ENCODE results near the gene TXNRD1.

The TXNRD1 gene

DNA sequence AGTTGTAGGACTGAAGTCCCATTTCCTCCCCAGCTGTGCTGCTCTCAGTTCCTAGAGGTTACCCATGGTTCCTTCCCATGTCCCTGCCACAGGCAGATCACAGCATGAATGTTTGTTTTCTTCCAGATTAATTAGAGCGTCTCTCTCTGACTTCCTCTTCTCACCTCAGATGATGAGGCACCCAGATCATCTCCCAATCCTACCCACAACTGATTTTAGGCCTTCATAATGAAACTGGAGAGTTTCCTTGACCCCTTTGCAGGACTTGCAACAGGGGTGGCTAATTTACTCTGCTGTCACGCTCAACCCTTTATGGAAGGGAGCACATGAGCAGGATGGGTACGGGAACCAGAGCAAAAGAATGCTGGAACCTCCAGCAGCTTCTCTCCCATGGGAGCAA lies 32.1 kb upstream of the TXNRD1 start:
- TF ChIP-seq FOXP2 (optimal IDR thresholded peaks at IDR 0.05; ENCODE audit: borderline replicate concordance, extremely low read depth, extremely low read length, insufficient read depth) (no peak), POLR2AphosphoS5 (IDR thresholded peaks at IDR 0.05; ENCODE audit: low read depth, low read length) (no peak)

- TF ChIP-seq, protein P1, sequence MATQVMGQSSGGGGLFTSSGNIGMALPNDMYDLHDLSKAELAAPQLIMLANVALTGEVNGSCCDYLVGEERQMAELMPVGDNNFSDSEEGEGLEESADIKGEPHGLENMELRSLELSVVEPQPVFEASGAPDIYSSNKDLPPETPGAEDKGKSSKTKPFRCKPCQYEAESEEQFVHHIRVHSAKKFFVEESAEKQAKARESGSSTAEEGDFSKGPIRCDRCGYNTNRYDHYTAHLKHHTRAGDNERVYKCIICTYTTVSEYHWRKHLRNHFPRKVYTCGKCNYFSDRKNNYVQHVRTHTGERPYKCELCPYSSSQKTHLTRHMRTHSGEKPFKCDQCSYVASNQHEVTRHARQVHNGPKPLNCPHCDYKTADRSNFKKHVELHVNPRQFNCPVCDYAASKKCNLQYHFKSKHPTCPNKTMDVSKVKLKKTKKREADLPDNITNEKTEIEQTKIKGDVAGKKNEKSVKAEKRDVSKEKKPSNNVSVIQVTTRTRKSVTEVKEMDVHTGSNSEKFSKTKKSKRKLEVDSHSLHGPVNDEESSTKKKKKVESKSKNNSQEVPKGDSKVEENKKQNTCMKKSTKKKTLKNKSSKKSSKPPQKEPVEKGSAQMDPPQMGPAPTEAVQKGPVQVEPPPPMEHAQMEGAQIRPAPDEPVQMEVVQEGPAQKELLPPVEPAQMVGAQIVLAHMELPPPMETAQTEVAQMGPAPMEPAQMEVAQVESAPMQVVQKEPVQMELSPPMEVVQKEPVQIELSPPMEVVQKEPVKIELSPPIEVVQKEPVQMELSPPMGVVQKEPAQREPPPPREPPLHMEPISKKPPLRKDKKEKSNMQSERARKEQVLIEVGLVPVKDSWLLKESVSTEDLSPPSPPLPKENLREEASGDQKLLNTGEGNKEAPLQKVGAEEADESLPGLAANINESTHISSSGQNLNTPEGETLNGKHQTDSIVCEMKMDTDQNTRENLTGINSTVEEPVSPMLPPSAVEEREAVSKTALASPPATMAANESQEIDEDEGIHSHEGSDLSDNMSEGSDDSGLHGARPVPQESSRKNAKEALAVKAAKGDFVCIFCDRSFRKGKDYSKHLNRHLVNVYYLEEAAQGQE (IDR thresholded peaks at IDR 0.05; ENCODE audit: insufficient read depth in 1 of 2, low read depth in 2 of 2, low read length in 2 of 2), result no peak
- TF ChIP-seq POLR2AphosphoS5 (IDR thresholded peaks at IDR 0.05; ENCODE audit: low read depth, low read length) (no peak), TAF1 (IDR thresholded peaks at IDR 0.05; ENCODE audit: borderline replicate concordance, insufficient read depth, low read length) (no peak), FOXP2 (optimal IDR thresholded peaks at IDR 0.05; ENCODE audit: borderline replicate concordance, extremely low read depth, extremely low read length, insufficient read depth) (no peak), SIN3A (IDR thresholded peaks at IDR 0.05; ENCODE audit: borderline replicate concordance, insufficient read depth, low read length) (no peak)
Measured at GRCh38 chr12:104187446-104188155, 28.0 kb upstream of the TXNRD1 start.

GRCh38 chr12:104188534-104188933 lies 27.0 kb upstream of the TXNRD1 start:
- TF ChIP-seq TAF1 (IDR thresholded peaks at IDR 0.05; ENCODE audit: borderline replicate concordance, insufficient read depth, low read length) (no peak), POLR2AphosphoS5 (IDR thresholded peaks at IDR 0.05; ENCODE audit: low read depth, low read length) (no peak), SIN3A (IDR thresholded peaks at IDR 0.05; ENCODE audit: borderline replicate concordance, insufficient read depth, low read length) (no peak), FOXP2 (optimal IDR thresholded peaks at IDR 0.05; ENCODE audit: borderline replicate concordance, extremely low read depth, extremely low read length, insufficient read depth) (no peak)
- TF ChIP-seq, protein P1 (IDR thresholded peaks at IDR 0.05; ENCODE audit: insufficient read depth in 1 of 2, low read depth in 2 of 2, low read length in 2 of 2), result no peak

GRCh38 chr12:104189915-104190555 lies 25.5 kb upstream of the TXNRD1 start:
- TF ChIP-seq, protein P1 (IDR thresholded peaks at IDR 0.05; ENCODE audit: insufficient read depth in 1 of 2, low read depth in 2 of 2, low read length in 2 of 2), result no peak
- TF ChIP-seq SIN3A (IDR thresholded peaks at IDR 0.05; ENCODE audit: borderline replicate concordance, insufficient read depth, low read length) (no peak), POLR2AphosphoS5 (IDR thresholded peaks at IDR 0.05; ENCODE audit: low read depth, low read length) (no peak), TAF1 (IDR thresholded peaks at IDR 0.05; ENCODE audit: borderline replicate concordance, insufficient read depth, low read length) (no peak), FOXP2 (optimal IDR thresholded peaks at IDR 0.05; ENCODE audit: borderline replicate concordance, extremely low read depth, extremely low read length, insufficient read depth) (no peak)

- TF ChIP-seq TAF1 (IDR thresholded peaks at IDR 0.05; ENCODE audit: borderline replicate concordance, insufficient read depth, low read length), result no peak
- no peak for TF ChIP-seq FOXP2 (optimal IDR thresholded peaks at IDR 0.05; ENCODE audit: borderline replicate concordance, extremely low read depth, extremely low read length, insufficient read depth)
- TF ChIP-seq POLR2AphosphoS5 (IDR thresholded peaks at IDR 0.05; ENCODE audit: low read depth, low read length), result no peak
- TF ChIP-seq, protein P1 (IDR thresholded peaks at IDR 0.05; ENCODE audit: insufficient read depth in 1 of 2, low read depth in 2 of 2, low read length in 2 of 2), result no peak
- TF ChIP-seq SIN3A (IDR thresholded peaks at IDR 0.05; ENCODE audit: borderline replicate concordance, insufficient read depth, low read length), result no peak
Measured at GRCh38 chr12:104190641-104191176, 24.9 kb upstream of the TXNRD1 start.

Measured in PFSK-1 (cell line).